IMR-90 (cell line): ENCODE measurements around the gene GPR89B.
"Not testable (repeated sequence)": the region's sequence is repeated elsewhere in the genome, so short reads cannot be mapped to it uniquely, and the experiment has no call there.

Experiments used
- CEBPB ChIP-seq: IDR thresholded peaks from 2 replicates; pipeline ENCODE4 v1.6.1; 2012; ENCODE audit warnings: low read depth, low read length, improper control_type of control experiment
- CTCF ChIP-seq: conservative IDR thresholded peaks from 2 replicates; pipeline ENCODE4 v1.5.1; 2012; ENCODE audit warnings: mild to moderate bottlenecking, low read depth, low read length, improper control_type of control experiment
- ELK1 ChIP-seq: fragments of 150-350 bp; IDR thresholded peaks from 2 replicates; pipeline ENCODE4 v1.6.1; 2016; ENCODE audit warnings: low read depth, mild to moderate bottlenecking, low read length, moderate library complexity, borderline replicate concordance
- FOS ChIP-seq: fragments of 150-350 bp; IDR thresholded peaks from 2 replicates; pipeline ENCODE4 v1.6.1; 2016; ENCODE audit warnings: low read depth, low read length
- MAFK ChIP-seq: IDR thresholded peaks from 2 replicates; pipeline ENCODE4 v1.6.1; 2012; ENCODE audit warnings: low read depth, low read length, improper control_type of control experiment
- MAZ ChIP-seq: IDR thresholded peaks from 2 replicates; pipeline ENCODE4 v1.6.1; 2012; ENCODE audit warnings: low read depth, mild to moderate bottlenecking, low read length, improper control_type of control experiment, moderate library complexity, borderline replicate concordance
- MXI1 ChIP-seq: IDR thresholded peaks from 2 replicates; pipeline ENCODE4 v1.6.1; 2012; ENCODE audit warnings: low read depth, mild to moderate bottlenecking, low read length, moderate library complexity, borderline replicate concordance
- NFE2L2 ChIP-seq: fragments of 150-350 bp; IDR thresholded peaks from 2 replicates; pipeline ENCODE4 v1.6.1; 2016; ENCODE audit warnings: low read depth, mild to moderate bottlenecking, low read length
- POLR2A ChIP-seq: IDR thresholded peaks from 2 replicates; pipeline ENCODE4 v1.6.1; 2012; ENCODE audit warnings: mild to moderate bottlenecking, low read depth, low read length
- RCOR1 ChIP-seq: IDR thresholded peaks from 2 replicates; pipeline ENCODE4 v1.6.1; 2012; ENCODE audit warnings: mild to moderate bottlenecking, low read length, improper control_type of control experiment; ENCODE audit not compliant: insufficient replicate concordance
- RFX5 ChIP-seq: IDR thresholded peaks from 2 replicates; pipeline ENCODE4 v1.8.0; 2012; ENCODE audit warnings: low read depth, mild to moderate bottlenecking, low read length, moderate library complexity
- SMC3 ChIP-seq: fragments of 150-350 bp; IDR thresholded peaks from 2 replicates; pipeline ENCODE4 v1.6.1; 2016; ENCODE audit warnings: low read depth, mild to moderate bottlenecking, antibody characterized with exemption, low read length, moderate library complexity
- USF2 ChIP-seq: fragments of 150-350 bp; IDR thresholded peaks from 2 replicates; pipeline ENCODE4 v1.6.1; 2017; ENCODE audit warnings: mild to moderate bottlenecking, antibody characterized with exemption, low read length, low read depth

GRCh38 chr1:148033147-148033546 lies 104.9 kb downstream of the GPR89B start:
- TF ChIP-seq POLR2A, CTCF, ELK1, RFX5, MAZ, RCOR1, USF2, CEBPB, FOS, MAFK, MXI1, SMC3, NFE2L2: not testable (repeated sequence)
